Fibroblast of skin of back (primary cell): Measurements from ENCODE around the gene CLDN19.
A peak's percentile ranks its signal among the peaks of the same experiment; 100 is the strongest.
"Not testable (repeated sequence)": the region's sequence is repeated elsewhere in the genome, so short reads cannot be mapped to it uniquely, and the experiment has no call there.

ENCODE experiments used
- DNase-seq: peaks from one replicate; pipeline ENCODE4 v3.0.0-alpha.2; 2013

The CLDN19 gene

GRCh38 chr1:42737986-42738677, 1.9 kb downstream of the CLDN19 start:
- DNase-seq, result no peak

GRCh38 chr1:42737257-42737656, 2.8 kb downstream of the CLDN19 start:
- no peak for DNase-seq

GRCh38 chr1:42736571-42737200, 3.4 kb downstream of the CLDN19 start:
- no peak for DNase-seq

GRCh38 chr1:42736152-42736551, 3.9 kb downstream of the CLDN19 start:
- peak; percentile 27 for DNase-seq

- no peak for DNase-seq
Observed at GRCh38 chr1:42735477-42736105, 4.4 kb downstream of the CLDN19 start.

GRCh38 chr1:42735056-42735455, 5.0 kb downstream of the CLDN19 start:
- no peak for DNase-seq

DNA sequence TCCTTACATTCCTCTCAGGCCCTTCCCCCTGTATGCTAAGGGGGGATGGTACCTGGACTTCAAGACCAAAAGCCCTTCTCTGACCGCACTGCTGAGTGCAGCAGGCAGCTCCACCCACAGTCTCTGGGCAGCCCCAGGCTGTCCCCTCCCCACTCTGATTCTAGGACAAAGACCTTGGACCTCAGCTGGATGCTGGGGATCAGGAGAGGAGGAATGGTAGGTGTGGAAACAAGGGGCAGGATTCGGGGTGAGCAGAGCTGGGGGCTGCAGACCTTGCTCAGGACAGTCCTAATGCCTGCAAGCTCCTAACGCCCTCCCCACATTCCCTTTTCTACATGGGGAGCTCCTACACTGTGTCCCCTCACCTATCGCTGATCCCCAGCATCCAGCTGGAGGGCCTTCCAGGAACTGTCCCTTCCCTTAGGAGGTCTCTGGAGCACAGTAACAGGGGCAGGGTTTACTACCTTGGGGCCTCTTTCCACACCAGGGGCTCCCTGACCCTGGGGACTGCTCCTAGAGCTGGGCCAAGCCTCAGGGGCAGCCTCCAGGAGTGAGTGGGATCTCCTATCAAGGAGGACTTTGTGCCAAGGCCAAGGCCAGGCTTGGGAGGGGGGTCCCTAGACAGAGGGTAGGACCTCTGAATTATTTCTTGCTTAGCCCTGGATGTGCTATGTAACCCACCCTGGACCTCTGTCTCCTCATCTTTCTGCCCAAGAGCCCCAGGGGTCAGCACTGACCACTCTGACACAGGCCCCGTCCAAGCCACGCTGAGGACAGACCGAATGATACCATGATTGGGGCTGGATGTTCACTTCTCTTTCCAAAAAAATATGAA, 5.6 kb downstream of the CLDN19 start:
- DNase-seq, result no peak

DNA sequence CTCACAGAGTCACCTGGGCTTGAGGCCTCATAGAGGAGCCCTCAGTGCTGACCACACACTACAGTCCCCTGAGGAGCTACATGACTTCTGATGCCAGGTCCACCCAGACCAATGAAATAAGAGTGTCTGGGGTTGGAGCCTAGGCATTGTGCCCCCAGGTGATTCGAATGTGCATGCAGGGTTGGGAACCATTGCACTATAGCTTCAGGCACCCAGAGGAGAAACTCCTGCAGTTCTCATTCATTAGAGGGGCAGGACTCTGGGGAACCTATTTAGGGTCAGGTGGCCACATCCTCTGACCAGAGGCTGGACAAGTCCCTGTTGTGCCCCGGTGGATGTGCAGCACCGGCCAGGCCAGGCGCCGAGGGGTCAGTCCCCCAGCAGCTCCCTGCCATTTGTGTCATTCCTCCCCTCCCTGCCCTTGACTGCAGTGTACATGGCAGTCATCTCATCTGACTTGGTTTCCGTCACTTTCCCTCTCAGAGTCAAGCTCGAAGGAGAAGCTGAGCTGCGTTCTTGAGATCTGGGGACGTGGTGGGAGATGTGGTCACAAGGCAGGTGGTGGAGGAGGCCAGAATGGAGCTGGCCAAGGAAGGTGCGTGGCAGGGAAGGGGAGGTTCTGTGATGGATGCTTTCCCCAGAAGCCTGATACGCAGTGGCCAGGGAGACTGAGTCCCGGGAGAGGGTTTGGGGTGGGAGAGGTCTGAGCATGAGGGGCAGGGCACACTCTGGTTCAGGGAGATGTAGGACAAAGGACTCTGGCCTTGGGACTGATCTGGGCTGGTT, 6.4 kb downstream of the CLDN19 start:
- DNase-seq, result no peak

DNA sequence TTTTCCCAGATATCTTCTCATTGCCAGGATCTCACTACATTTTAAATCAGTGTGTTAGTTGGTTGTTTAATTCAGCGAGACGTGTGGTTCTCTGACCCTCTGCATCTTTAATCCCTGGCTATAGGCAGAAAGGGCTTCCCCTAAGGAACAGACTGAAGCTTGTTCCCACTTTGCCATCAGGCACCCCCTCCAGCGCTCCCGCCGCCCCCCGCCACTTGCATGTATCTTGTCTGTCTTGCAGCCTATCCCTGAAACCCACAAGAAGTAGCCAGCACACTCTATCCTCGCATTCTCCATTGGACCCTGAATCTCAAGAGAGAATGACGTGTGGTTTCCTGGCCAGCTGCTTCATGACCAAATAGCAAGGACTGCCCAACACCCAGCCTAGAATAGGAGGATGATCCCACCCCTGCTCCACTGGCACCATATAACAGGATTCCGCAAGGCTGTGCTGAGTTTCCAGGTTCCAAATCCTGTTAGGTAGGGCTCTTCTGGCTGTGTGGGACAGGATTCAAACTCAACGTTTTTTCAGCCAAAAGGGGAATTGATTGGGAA, 7.8 kb downstream of the CLDN19 start:
- DNase-seq, result no peak

- no peak for DNase-seq
Observed at GRCh38 chr1:42731585-42731984, 8.5 kb downstream of the CLDN19 start.

DNA sequence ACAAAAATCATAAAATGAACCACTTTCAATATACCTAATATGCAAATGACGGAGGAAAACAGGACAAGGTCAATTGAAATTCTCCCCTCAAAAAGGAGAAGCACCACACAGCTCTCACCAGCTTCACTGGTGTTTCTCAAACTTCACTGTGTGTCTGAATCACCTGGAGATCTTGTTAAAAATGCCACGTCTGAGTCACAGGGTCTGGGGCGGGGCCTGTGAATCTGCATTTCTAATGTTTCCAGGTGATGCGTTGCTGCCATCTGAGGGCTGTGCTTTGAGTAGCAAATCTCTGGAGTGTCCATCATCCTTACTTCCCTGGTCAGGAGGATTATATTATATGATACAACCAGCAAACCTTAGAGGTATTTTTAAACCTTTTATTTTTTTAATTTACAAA, 9.0 kb downstream of the CLDN19 start:
- DNase-seq, result no peak

GRCh38 chr1:42730002-42730401, 10.0 kb downstream of the CLDN19 start:
- DNase-seq, result no peak

DNA sequence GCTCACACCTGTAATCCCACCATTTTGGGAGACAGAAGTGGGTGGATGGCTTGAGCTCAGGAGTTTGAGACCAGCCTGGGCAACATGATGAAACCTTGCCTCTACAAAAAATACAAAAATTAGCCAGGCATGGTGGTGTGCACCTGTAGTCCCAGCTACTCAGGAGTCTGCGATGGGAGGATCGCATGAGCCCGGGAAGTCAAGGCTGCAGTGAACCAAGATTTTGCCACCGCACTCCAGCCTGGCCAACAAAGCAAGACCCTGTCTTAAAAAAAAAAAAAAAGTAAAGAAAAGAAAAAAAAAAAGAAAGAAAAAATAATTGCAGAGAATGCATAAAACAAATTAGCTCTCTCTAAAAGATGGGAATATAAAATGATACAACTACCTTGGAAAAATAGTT, 14.2 kb downstream of the CLDN19 start:
- not testable (repeated sequence) for DNase-seq

DNA sequence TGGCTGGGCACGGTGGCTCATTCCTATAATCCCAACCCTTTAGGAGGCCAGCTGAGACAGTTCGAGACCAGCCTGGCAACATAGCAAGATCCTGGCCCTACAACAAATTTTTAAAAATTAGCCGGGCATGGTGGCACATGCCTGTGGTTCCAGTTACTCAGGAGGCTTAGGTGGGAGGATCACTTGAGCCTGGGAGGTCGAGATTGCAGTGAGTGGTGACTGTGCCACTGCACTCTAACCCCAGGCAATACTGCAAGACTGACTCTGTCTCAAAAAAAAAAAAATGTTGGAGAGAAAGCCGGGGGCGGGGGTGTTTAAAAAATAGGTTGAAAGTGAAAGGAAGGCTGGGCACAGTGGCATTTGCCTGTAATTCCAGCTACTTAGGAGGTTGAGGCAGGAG, 16.5 kb downstream of the CLDN19 start:
- DNase-seq, result no peak

GRCh38 chr1:42722403-42722802, 17.6 kb downstream of the CLDN19 start:
- DNase-seq, result not testable (repeated sequence)

DNA sequence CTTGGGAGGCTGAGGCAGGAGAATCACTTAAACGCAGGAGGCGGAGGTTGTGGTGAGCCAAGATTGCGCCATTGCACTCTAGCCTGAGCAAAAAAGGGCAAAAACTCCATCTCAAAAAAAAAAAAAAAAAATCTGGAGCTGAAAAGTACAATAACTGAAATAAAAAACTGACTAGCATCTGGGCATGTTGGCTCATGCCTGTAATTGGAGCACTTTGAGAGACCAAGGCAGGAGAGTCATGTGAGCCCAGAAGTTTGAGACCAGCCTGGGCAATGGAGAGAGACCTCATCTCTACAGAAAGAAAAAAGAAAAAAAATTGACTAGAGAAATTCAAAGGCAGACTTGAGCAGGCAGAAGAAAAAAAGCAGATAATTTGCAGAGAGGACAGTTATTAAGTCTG, 18.1 kb downstream of the CLDN19 start:
- no peak for DNase-seq

GRCh38 chr1:42720868-42721267, 19.2 kb downstream of the CLDN19 start:
- DNase-seq, result no peak

GRCh38 chr1:42714441-42714840, 25.6 kb downstream of the CLDN19 start:
- DNase-seq, result not testable (repeated sequence)

DNA sequence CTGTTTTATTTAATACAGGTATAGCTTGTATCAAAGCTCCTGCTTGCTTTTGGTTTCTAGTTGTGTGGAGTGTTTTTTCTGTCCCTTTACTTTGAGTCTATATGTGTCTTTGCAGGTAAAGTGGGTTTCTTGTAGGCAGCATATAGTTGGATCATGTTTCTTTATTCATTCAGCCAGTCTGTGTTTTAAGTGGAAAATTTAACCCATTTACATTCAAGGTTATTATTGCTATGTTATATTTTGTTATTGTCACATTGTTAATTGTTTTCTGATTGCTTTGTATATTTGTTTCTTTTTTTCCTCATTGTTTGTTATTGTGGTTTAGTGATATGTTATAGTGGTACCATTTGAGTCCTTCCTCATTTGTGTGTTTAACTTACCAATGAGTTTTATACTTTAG, 26.7 kb downstream of the CLDN19 start:
- no peak for DNase-seq

- not testable (repeated sequence) for DNase-seq
Observed at GRCh38 chr1:42712808-42713207, 27.2 kb downstream of the CLDN19 start.

GRCh38 chr1:42703888-42704464, 36.1 kb downstream of the CLDN19 start:
- DNase-seq, result no peak

GRCh38 chr1:42700006-42700405, 40.0 kb downstream of the CLDN19 start:
- no peak for DNase-seq
